Measurements from ENCODE around the gene C6orf136.
A peak's percentile ranks its signal among the peaks of the same experiment; 100 is the strongest.

GRCh38 chr6:30686009-30686907 lies 39.3 kb downstream of the C6orf136 start, which contains the start of gene PPP1R18:
- TF ChIP-seq POLR2AphosphoS5 (IDR thresholded peaks at IDR 0.05) (peak; percentile 74), CTCF (IDR thresholded peaks at IDR 0.05) (no peak), EP300 (IDR thresholded peaks at IDR 0.05) (no peak), POLR2A (IDR thresholded peaks at IDR 0.05) (peak in 1 of 2 donors; percentile 42)
